Upper lobe of right lung (tissue), 1 donor: Measurements from ENCODE around the gene COG4. TPM values are rescaled to one million over a fixed set of nuclear protein-coding genes. Genes with fewer than 3 reads are reported as not detected.

ENCODE experiments used
- ATAC-seq: fragments of 200-7000 bp; cut with Tn5 transposase; one replicate; pipeline ENCODE4 v1.9.1; 2020; ENCODE audit warnings: mild to moderate bottlenecking, moderate library complexity
- DNase-seq: peaks from one replicate; pipeline ENCODE4 v3.0.0-alpha.2; 2020
- H3K27ac ChIP-seq: fragments of 200-600 bp; one replicate; pipeline ENCODE4 v1.8.0; 2022
- H3K27me3 ChIP-seq: fragments of 200-600 bp; one replicate; pipeline ENCODE4 v1.8.0; 2022; ENCODE audit warnings: mild to moderate bottlenecking
- H3K36me3 ChIP-seq: fragments of 200-600 bp; one replicate; pipeline ENCODE4 v1.8.0; 2022
- H3K4me1 ChIP-seq: fragments of 200-600 bp; one replicate; pipeline ENCODE4 v1.8.0; 2022
- H3K4me3 ChIP-seq: fragments of 200-600 bp; one replicate; pipeline ENCODE4 v1.8.0; 2022; ENCODE audit warnings: mild to moderate bottlenecking
- H3K9me3 ChIP-seq: fragments of 200-600 bp; one replicate; pipeline ENCODE4 v1.8.0; 2022
- intact Hi-C: fragments of 100-400 bp; cut with DNase I; formaldehyde crosslinking; loops from one replicate; pipeline ENCODE4 v1.11.0; 2022
- total RNA-seq: library from RNA; stranded (reverse); fragmentation: NEBNext Ultra II Directional; extraction: Animal tissue kit (Norgen Biotek cat#: 25700); gene quantifications from one replicate; pipeline ENCODE4 v1.2.1, GENCODE V29; 2021
- TF ChIP-seq, protein P1 (sequence below): fragments of 200-600 bp; IDR thresholded peaks from one replicate; pipeline ENCODE4 v1.8.0; 2022; ENCODE audit warnings: antibody characterized with exemption
- donor health status: DM: no; HTN: yes; CAD: no; lungs with severe emphysema.

Gene COG4
- total RNA-seq, 1 donor from 2014 or later = 63.0 TPM

GRCh38 chr16:70481929-70482536 is 41.3 kb downstream of the COG4 start:
- no peak overlapping the region for H3K27ac ChIP-seq
- DNase-seq (no peak), ATAC-seq (no peak)
- H3K36me3 ChIP-seq = peaks cover 68% of the 10 kb centered on the region
- TF ChIP-seq, protein P1, sequence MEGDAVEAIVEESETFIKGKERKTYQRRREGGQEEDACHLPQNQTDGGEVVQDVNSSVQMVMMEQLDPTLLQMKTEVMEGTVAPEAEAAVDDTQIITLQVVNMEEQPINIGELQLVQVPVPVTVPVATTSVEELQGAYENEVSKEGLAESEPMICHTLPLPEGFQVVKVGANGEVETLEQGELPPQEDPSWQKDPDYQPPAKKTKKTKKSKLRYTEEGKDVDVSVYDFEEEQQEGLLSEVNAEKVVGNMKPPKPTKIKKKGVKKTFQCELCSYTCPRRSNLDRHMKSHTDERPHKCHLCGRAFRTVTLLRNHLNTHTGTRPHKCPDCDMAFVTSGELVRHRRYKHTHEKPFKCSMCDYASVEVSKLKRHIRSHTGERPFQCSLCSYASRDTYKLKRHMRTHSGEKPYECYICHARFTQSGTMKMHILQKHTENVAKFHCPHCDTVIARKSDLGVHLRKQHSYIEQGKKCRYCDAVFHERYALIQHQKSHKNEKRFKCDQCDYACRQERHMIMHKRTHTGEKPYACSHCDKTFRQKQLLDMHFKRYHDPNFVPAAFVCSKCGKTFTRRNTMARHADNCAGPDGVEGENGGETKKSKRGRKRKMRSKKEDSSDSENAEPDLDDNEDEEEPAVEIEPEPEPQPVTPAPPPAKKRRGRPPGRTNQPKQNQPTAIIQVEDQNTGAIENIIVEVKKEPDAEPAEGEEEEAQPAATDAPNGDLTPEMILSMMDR = no peak
- H3K4me1 ChIP-seq = peaks cover 2% of the 10 kb centered on the region
- intact Hi-C loops = no loop called here
- no peaks in the 10 kb centered on the region for H3K27me3 ChIP-seq
- no peaks in the 10 kb centered on the region for H3K9me3 ChIP-seq
- H3K4me3 ChIP-seq = no peak overlapping the region

DNA sequence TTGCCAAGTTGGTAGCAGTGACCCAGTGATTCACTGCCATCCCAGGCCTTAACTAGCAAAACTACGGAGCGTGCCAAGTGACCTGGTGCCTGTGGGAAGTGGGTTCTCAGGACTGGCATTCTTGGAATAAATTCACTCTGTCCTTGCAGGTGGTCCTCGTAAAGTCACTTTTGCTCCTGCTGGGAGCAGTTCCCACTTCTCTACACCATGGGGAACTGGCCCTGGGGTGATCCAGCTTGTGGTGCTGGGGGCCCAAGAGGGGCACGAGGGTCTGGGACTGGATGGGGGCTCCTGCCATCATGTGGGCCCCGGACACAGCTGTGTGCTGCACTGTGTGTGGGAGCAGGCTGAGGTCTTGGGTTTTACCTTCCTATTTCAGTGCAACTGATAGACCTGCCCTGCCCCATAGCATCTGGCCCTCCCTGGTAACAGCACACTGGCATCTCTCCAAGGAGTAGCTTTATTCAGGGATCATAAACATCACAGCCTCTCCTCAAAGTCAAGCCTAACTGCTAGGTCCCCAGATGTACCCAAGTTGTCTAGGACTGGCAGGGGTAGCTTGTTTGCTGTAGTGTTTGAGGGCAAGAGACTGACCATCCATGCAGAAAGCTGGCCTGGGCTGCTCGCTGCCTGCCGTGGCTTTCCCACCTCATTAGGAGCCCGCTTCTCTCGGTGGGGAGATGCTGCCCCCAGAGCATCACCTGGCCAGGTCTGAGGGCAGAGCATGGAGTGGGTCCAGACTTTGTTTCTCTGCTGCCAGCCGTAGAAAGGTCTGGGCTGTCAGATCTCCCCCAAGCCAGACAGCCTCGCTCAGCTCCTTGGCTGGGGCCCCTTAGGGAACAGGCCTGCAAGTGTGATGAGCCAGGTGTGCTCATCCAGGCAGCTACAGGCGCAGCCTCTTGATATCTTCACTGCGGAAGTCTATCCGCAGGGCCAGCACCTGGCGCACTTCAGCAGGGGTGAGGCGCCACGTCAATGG is 42.9 kb downstream of the COG4 start:
- DNase-seq = no peak
- Histone ChIP-seq H3K27ac (peak overlapping the region; percentile 47), H3K36me3 (peaks cover 61% of the 10 kb centered on the region), H3K9me3 (no peaks in the 10 kb centered on the region), H3K4me3 (no peak overlapping the region), H3K4me1 (peaks cover 10% of the 10 kb centered on the region), H3K27me3 (no peaks in the 10 kb centered on the region)
- intact Hi-C loops = no loop called here
- TF ChIP-seq, protein P1 = no peak
- no peak for ATAC-seq

GRCh38 chr16:70478912-70479341 is 44.4 kb downstream of the COG4 start:
- H3K27ac ChIP-seq = peak overlapping the region; percentile 47
- peak; percentile 37 for ATAC-seq
- no peak overlapping the region for H3K4me3 ChIP-seq
- TF ChIP-seq, protein P1 = no peak
- DNase-seq = no peak
- no peaks in the 10 kb centered on the region for H3K9me3 ChIP-seq
- intact Hi-C loops = no loop called here
- H3K36me3 ChIP-seq = peaks cover 60% of the 10 kb centered on the region
- H3K4me1 ChIP-seq = peaks cover 10% of the 10 kb centered on the region
- no peaks in the 10 kb centered on the region for H3K27me3 ChIP-seq

- Histone ChIP-seq H3K36me3 (peaks cover 58% of the 10 kb centered on the region), H3K9me3 (no peaks in the 10 kb centered on the region), H3K4me1 (peaks cover 10% of the 10 kb centered on the region), H3K27me3 (no peaks in the 10 kb centered on the region), H3K27ac (peak overlapping the region; percentile 58), H3K4me3 (no peak overlapping the region)
- TF ChIP-seq, protein P1 = no peak
- intact Hi-C loops = no loop called here
- DNase-seq = no peak
- ATAC-seq = no peak
Observed at GRCh38 chr16:70478169-70478568, 45.2 kb downstream of the COG4 start.

DNA sequence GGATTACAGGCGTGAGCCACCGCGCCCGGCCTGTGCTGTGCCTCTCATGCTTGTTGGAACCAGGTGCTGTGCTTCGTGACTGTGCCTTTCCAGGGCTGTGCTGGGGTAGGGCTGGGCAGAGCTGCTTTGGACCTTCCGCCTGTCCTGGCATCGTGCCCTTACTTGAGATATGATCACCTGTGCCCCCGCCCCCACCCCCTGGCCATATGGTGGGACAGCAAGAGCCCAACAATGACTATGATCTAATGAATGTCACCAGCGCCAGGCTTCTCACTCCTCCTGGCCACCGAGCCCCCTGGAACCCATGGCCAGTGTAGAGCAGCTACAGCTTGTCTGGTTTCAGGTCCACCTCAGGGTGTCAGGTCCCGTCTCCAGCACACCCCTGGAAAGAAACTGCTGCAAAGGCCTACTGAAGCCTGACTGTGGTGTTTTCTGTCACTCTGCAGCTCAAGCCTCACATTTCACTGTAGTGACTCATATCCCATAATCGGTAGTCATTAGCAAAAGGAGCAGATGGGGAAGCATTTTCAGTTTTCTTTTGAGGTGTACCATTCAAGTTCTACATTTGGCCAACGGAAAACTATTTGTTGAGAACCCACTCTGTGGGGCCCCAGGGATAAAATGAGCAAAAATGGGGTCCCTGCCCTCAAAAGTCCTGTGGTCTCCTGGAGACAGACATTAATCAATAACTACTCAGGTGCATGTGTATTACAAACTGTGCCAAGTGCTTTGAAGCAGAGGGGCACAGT is 46.9 kb downstream of the COG4 start:
- no peak overlapping the region for H3K4me3 ChIP-seq
- ATAC-seq (no peak), DNase-seq (no peak)
- H3K27me3 ChIP-seq = no peaks in the 10 kb centered on the region
- H3K27ac ChIP-seq = peak overlapping the region; percentile 3
- intact Hi-C loops = no loop called here
- peaks cover 10% of the 10 kb centered on the region for H3K4me1 ChIP-seq
- H3K9me3 ChIP-seq = no peaks in the 10 kb centered on the region
- TF ChIP-seq, protein P1 = no peak
- peaks cover 56% of the 10 kb centered on the region for H3K36me3 ChIP-seq
